H9 (cell line): ENCODE measurements around the gene MEP1A. TPM values are rescaled to one million over a fixed set of nuclear protein-coding genes. Genes with fewer than 3 reads are reported as not detected.

ENCODE experiments used
- DNase-seq: peaks from one replicate; pipeline ENCODE4 v3.0.0-alpha.2; 2017
- H2AFZ ChIP-seq: one replicate; pipeline ENCODE4 v1.6.1; 2013; ENCODE audit warnings: mild to moderate bottlenecking, low read length, control low read depth, moderate library complexity
- H2AK5ac ChIP-seq: 2 replicates; pipeline ENCODE4 v1.6.1; 2013; ENCODE audit warnings: low read length, control low read depth, mixed read lengths; ENCODE audit not compliant: insufficient read length
- H2BK120ac ChIP-seq: one replicate; pipeline ENCODE4 v1.6.1; 2013; ENCODE audit warnings: low read depth, mild to moderate bottlenecking, low read length, control low read depth, inconsistent platforms; ENCODE audit not compliant: poor library complexity, severe bottlenecking
- H2BK12ac ChIP-seq: 2 replicates; pipeline ENCODE4 v1.6.1; 2013; ENCODE audit warnings: low read length, control low read depth, mixed read lengths, low read depth; ENCODE audit not compliant: insufficient read length
- H2BK15ac ChIP-seq: 2 replicates; pipeline ENCODE4 v1.6.1; 2013; ENCODE audit warnings: low read depth, low read length, control low read depth
- H2BK20ac ChIP-seq: one replicate; pipeline ENCODE4 v1.6.1; 2013; ENCODE audit warnings: low read depth, mild to moderate bottlenecking, low read length, control low read depth, inconsistent platforms; ENCODE audit not compliant: poor library complexity, severe bottlenecking
- H2BK5ac ChIP-seq: 2 replicates; pipeline ENCODE4 v1.6.1; 2013; ENCODE audit warnings: low read length, control low read depth, mixed read lengths; ENCODE audit not compliant: insufficient read length
- H3K14ac ChIP-seq: 2 replicates; pipeline ENCODE4 v1.6.1; 2013; ENCODE audit warnings: low read length, control low read depth; ENCODE audit not compliant: insufficient read depth
- H3K18ac ChIP-seq: 2 replicates; pipeline ENCODE4 v1.6.1; 2013; ENCODE audit warnings: low read depth, mild to moderate bottlenecking, mixed read lengths, low read length, control low read depth; ENCODE audit not compliant: insufficient read length
- H3K23ac ChIP-seq: 2 replicates; pipeline ENCODE4 v1.6.1; 2013; ENCODE audit warnings: low read length, control low read depth, mixed read lengths, low read depth; ENCODE audit not compliant: insufficient read length
- H3K23me2 ChIP-seq: 2 replicates; pipeline ENCODE4 v1.6.1; 2013; ENCODE audit warnings: low read depth, mild to moderate bottlenecking, mixed read lengths, low read length, control low read depth; ENCODE audit not compliant: insufficient read length, poor library complexity, severe bottlenecking
- H3K27ac ChIP-seq: 2 replicates; pipeline ENCODE4 v1.5.1; 2013; ENCODE audit warnings: low read length, control low read depth, mixed read lengths, low read depth; ENCODE audit not compliant: insufficient read length
- H3K27me3 ChIP-seq: 2 replicates; pipeline ENCODE4 v1.6.1; 2013; ENCODE audit warnings: low read length, control low read depth, inconsistent platforms; ENCODE audit not compliant: insufficient read depth
- H3K4ac ChIP-seq: 2 replicates; pipeline ENCODE4 v1.6.1; 2013; ENCODE audit warnings: low read depth, mild to moderate bottlenecking, control low read depth, inconsistent platforms, low read length, moderate library complexity
- H3K4me1 ChIP-seq: 2 replicates; pipeline ENCODE4 v1.6.1; 2013; ENCODE audit warnings: low read length, control low read depth, inconsistent platforms; ENCODE audit not compliant: insufficient read depth
- H3K4me2 ChIP-seq: 2 replicates; pipeline ENCODE4 v1.6.1; 2013; ENCODE audit warnings: low read length, control low read depth, mixed read lengths; ENCODE audit not compliant: insufficient read length, insufficient read depth
- H3K56ac ChIP-seq: 2 replicates; pipeline ENCODE4 v1.6.1; 2013; ENCODE audit warnings: low read depth, mild to moderate bottlenecking, mixed read lengths, low read length, control low read depth; ENCODE audit not compliant: insufficient read length
- H3K79me1 ChIP-seq: 2 replicates; pipeline ENCODE4 v1.6.1; 2013; ENCODE audit warnings: low read depth, mild to moderate bottlenecking, moderate library complexity, low read length, control low read depth, inconsistent platforms; ENCODE audit not compliant: insufficient read depth, poor library complexity, severe bottlenecking
- H3K79me2 ChIP-seq: 2 replicates; pipeline ENCODE4 v1.6.1; 2013; ENCODE audit warnings: low read length, control low read depth, inconsistent platforms; ENCODE audit not compliant: insufficient read depth
- H3K9ac ChIP-seq: 2 replicates; pipeline ENCODE4 v1.6.1; 2013; ENCODE audit warnings: low read length, control low read depth, mixed read lengths; ENCODE audit not compliant: insufficient read length; ENCODE audit errors: extremely low read depth
- H3K9me3 ChIP-seq: one replicate; pipeline ENCODE4 v1.6.1; 2013; ENCODE audit warnings: low read depth, low read length, inconsistent platforms; ENCODE audit not compliant: control insufficient read depth
- H3T11ph ChIP-seq: one replicate; pipeline ENCODE4 v1.6.1; 2013; ENCODE audit warnings: mild to moderate bottlenecking, low read length, control low read depth, inconsistent platforms
- H4K20me1 ChIP-seq: one replicate; pipeline ENCODE4 v1.6.1; 2013; ENCODE audit not compliant: control insufficient read depth, insufficient read length, insufficient read depth
- H4K5ac ChIP-seq: 2 replicates; pipeline ENCODE4 v1.6.1; 2013; ENCODE audit warnings: low read depth, mild to moderate bottlenecking, mixed read lengths, low read length, control low read depth; ENCODE audit not compliant: insufficient read length
- H4K8ac ChIP-seq: replicated peaks from 2 replicates; pipeline ENCODE4 v1.6.1; 2013; ENCODE audit warnings: low read length, control low read depth, mixed read lengths, low read depth; ENCODE audit not compliant: insufficient read length
- H4K91ac ChIP-seq: 2 replicates; pipeline ENCODE4 v1.6.1; 2013; ENCODE audit warnings: low read depth, mild to moderate bottlenecking, moderate library complexity, mixed read lengths, low read length, control low read depth; ENCODE audit not compliant: insufficient read length
- H3K27ac Mint-ChIP-seq, 3 experiments: 2 replicates in 2 of 3; 3 replicates in 1 of 3; pipeline ENCODE4 v1.8.0; 2020 to 2021; ENCODE audit warnings: mixed read lengths in 3 of 3, mild to moderate bottlenecking in 1 of 3, moderate library complexity in 1 of 3
- H3K27me3 Mint-ChIP-seq: 2 replicates; pipeline ENCODE4 v1.8.0; 2021; ENCODE audit warnings: low read depth, mild to moderate bottlenecking, moderate library complexity, mixed read lengths
- H3K36me3 Mint-ChIP-seq, 3 experiments: 2 replicates in 2 of 3; 3 replicates in 1 of 3; pipeline ENCODE4 v1.8.0; 2020 to 2021; ENCODE audit warnings: low read depth in 3 of 3, mixed read lengths in 3 of 3; ENCODE audit not compliant: insufficient read depth in 1 of 3
- H3K4me1 Mint-ChIP-seq, 2 experiments: 2 replicates each; pipeline ENCODE4 v1.8.0; 2020; ENCODE audit warnings: mixed read lengths in 2 of 2
- H3K4me3 Mint-ChIP-seq, 2 experiments: 2 replicates in 1 of 2; 3 replicates in 1 of 2; pipeline ENCODE4 v1.8.0; 2020 to 2021; ENCODE audit warnings: mild to moderate bottlenecking in 2 of 2, mixed read lengths in 2 of 2, moderate library complexity in 1 of 2
- H3K9me3 Mint-ChIP-seq, 2 experiments: 2 replicates in 1 of 2; 3 replicates in 1 of 2; pipeline ENCODE4 v1.8.0; 2020; ENCODE audit warnings: mild to moderate bottlenecking in 2 of 2, mixed read lengths in 2 of 2, moderate library complexity in 1 of 2
- WGBS: extraction: QIAGEN DNeasy Blood & Tissue Kit; methylation state at CpG from one replicate; pipeline ENCODE4 v1.1.7; 2013; ENCODE audit warnings: missing lambda C conversion rate, low lambda C conversion rate, mixed read lengths; ENCODE audit not compliant: insufficient read length; ENCODE audit errors: extremely low coverage; 5-methylcytosine and 5-hydroxymethylcytosine counted together
- total RNA-seq: library from RNA; stranded (reverse); gene quantifications from 2 replicates; pipeline ENCODE4 v1.2.1, GENCODE V29; 2021
- TF ChIP-seq, protein P1 (sequence below): fragments of 200-600 bp; sonication (generic); conservative IDR thresholded peaks from 3 replicates; pipeline ENCODE4 v1.8.0; 2021; ENCODE audit warnings: antibody characterized with exemption, mild to moderate bottlenecking

MEP1A gene
- total RNA-seq, 1 experiment from 2014 or later, result not detected

DNA sequence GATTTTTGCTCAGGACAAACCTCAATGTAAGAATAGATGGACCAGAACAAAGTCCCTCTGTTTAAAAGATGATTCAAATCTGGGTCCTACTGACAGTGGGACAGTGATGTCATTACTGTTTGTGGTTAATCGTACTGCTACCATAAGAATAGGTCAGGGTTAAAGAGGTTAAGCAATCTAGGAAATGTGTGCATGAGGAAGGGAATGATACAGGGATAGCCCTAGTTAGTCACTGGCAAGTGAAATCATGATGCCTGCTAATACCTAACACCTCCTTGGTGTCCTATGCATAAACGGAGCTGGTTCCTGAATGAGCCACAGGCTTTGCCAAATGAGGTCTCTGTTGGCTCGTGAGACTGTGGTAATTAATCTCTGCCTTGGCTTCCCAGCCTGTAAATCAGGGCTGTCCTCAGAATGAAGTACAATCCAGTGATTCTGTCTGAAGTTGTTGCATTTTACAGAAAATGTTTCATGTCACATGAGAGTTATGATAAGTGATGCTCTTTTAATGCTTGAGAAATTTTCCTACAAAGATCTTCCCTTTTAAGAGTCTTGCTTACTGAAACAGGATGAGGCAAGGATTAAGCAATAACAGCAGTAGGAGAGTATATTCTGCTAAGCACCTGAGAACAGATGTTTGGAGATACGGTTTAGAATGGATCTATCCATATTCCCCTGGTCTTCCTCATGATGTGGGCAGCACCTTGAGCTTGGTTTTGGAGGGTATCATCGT is 3.8 kb downstream of the MEP1A start:
- no peak for DNase-seq
- Histone ChIP-seq H2BK120ac (no peak overlapping the region), H2BK5ac (no peak overlapping the region), H3K4me2 (no peak overlapping the region), H3K79me1 (no peaks in the 10 kb centered on the region), H2BK15ac (no peak overlapping the region), H3K56ac (no peak overlapping the region), H4K5ac (no peak overlapping the region), H3K23me2 (no peaks in the 10 kb centered on the region), H3K9ac (no peak overlapping the region), H3K23ac (no peak overlapping the region), H3K4ac (no peak overlapping the region), H3K27me3 (no peaks in the 10 kb centered on the region), H2AFZ (no peak overlapping the region), H3K14ac (no peak overlapping the region), H2BK12ac (no peak overlapping the region), H4K91ac (no peak overlapping the region), H3K79me2 (no peaks in the 10 kb centered on the region), H3K9me3 (no peaks in the 10 kb centered on the region), H2BK20ac (no peak overlapping the region), H2AK5ac (no peak overlapping the region), H3K4me1 (no peaks in the 10 kb centered on the region), H4K8ac (no peak overlapping the region), H3K18ac (no peak overlapping the region), H4K20me1 (no peaks in the 10 kb centered on the region), H3T11ph (no peak overlapping the region), H3K27ac (no peak overlapping the region)
- no peaks in the 10 kb centered on the region for H3K9me3 Mint-ChIP-seq
- no peaks in the 10 kb centered on the region for H3K36me3 Mint-ChIP-seq
- TF ChIP-seq, protein P1, sequence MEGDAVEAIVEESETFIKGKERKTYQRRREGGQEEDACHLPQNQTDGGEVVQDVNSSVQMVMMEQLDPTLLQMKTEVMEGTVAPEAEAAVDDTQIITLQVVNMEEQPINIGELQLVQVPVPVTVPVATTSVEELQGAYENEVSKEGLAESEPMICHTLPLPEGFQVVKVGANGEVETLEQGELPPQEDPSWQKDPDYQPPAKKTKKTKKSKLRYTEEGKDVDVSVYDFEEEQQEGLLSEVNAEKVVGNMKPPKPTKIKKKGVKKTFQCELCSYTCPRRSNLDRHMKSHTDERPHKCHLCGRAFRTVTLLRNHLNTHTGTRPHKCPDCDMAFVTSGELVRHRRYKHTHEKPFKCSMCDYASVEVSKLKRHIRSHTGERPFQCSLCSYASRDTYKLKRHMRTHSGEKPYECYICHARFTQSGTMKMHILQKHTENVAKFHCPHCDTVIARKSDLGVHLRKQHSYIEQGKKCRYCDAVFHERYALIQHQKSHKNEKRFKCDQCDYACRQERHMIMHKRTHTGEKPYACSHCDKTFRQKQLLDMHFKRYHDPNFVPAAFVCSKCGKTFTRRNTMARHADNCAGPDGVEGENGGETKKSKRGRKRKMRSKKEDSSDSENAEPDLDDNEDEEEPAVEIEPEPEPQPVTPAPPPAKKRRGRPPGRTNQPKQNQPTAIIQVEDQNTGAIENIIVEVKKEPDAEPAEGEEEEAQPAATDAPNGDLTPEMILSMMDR, result no peak
- H3K27me3 Mint-ChIP-seq, result no peaks in the 10 kb centered on the region
- H3K4me1 Mint-ChIP-seq, result no peaks in the 10 kb centered on the region
- H3K4me3 Mint-ChIP-seq, result no peak overlapping the region
- no peak overlapping the region for H3K27ac Mint-ChIP-seq
- WGBS, result no CpG with 5 or more reads among the region's 5 CpGs
